GM18526 (cell line): ENCODE results near the gene LRRN2.

Source experiments
- POLR2A ChIP-seq: IDR thresholded peaks from 3 replicates; pipeline ENCODE4 v1.6.1; 2011; ENCODE audit not compliant: insufficient read length; ENCODE audit errors: extremely low read depth

Gene LRRN2

GRCh38 chr1:204584699-204585372 is 100.7 kb downstream of the LRRN2 start:
- TF ChIP-seq POLR2A: no peak

- no peak for TF ChIP-seq POLR2A
Measured at GRCh38 chr1:204583909-204584632, 101.5 kb downstream of the LRRN2 start.

GRCh38 chr1:204581759-204582158 is 103.8 kb downstream of the LRRN2 start:
- TF ChIP-seq POLR2A: no peak

GRCh38 chr1:204580862-204581261 is 104.7 kb downstream of the LRRN2 start:
- no peak for TF ChIP-seq POLR2A

GRCh38 chr1:204579681-204580080 is 105.9 kb downstream of the LRRN2 start:
- no peak for TF ChIP-seq POLR2A

GRCh38 chr1:204578867-204579664 is 106.5 kb downstream of the LRRN2 start:
- no peak for TF ChIP-seq POLR2A

GRCh38 chr1:204577794-204578478 is 107.6 kb downstream of the LRRN2 start:
- TF ChIP-seq POLR2A: no peak

GRCh38 chr1:204576422-204576821 is 109.1 kb downstream of the LRRN2 start:
- TF ChIP-seq POLR2A: no peak

GRCh38 chr1:204575221-204576190 is 110.0 kb downstream of the LRRN2 start:
- TF ChIP-seq POLR2A: no peak

- TF ChIP-seq POLR2A: no peak
Measured at GRCh38 chr1:204574865-204575163, 110.7 kb downstream of the LRRN2 start.

- no peak for TF ChIP-seq POLR2A
Measured at GRCh38 chr1:204574016-204574864, 111.3 kb downstream of the LRRN2 start.

GRCh38 chr1:204572923-204573922 is 112.3 kb downstream of the LRRN2 start:
- no peak for TF ChIP-seq POLR2A
